Muscle layer of duodenum (tissue), 2 donors: Measurements from ENCODE around the gene ITGAL.

ENCODE experiments used
- H3K27ac ChIP-seq: one replicate; pipeline ENCODE4 v1.7.0; 2013; ENCODE audit warnings: mild to moderate bottlenecking, low read length
- H3K27me3 ChIP-seq: one replicate; pipeline ENCODE4 v1.7.0; 2013; ENCODE audit warnings: low read depth, mild to moderate bottlenecking, control low read depth, low read length
- H3K36me3 ChIP-seq, 2 donors: one replicate each; pipeline ENCODE4 v1.7.0; 2013; ENCODE audit warnings: low read length in 2 of 2, control low read depth in 1 of 2, mild to moderate bottlenecking in 1 of 2; ENCODE audit not compliant: insufficient read depth in 2 of 2, control insufficient read depth in 1 of 2
- H3K4me1 ChIP-seq, 2 donors: one replicate each; pipeline ENCODE4 v1.7.0; 2013; ENCODE audit warnings: low read length in 2 of 2, mild to moderate bottlenecking in 2 of 2, control low read depth in 1 of 2, moderate library complexity in 1 of 2; ENCODE audit not compliant: insufficient read depth in 2 of 2, control insufficient read depth in 1 of 2
- H3K4me3 ChIP-seq, 2 donors: one replicate each; pipeline ENCODE4 v1.7.0; 2013; ENCODE audit warnings: low read length in 2 of 2, low read depth in 1 of 2, mild to moderate bottlenecking in 1 of 2
- H3K9me3 ChIP-seq, 2 donors: one replicate each; pipeline ENCODE4 v1.7.0; 2013; ENCODE audit warnings: low read length in 2 of 2, control low read depth in 1 of 2, mild to moderate bottlenecking in 1 of 2; ENCODE audit not compliant: control insufficient read depth in 1 of 2
- donor health status: healthy.

ITGAL gene

GRCh38 chr16:30472328-30472942, at the start of gene ITGAL:
Gene ITGAL, plus strand, starts transcription at chr16:30472742. Its CDS starts 96 bp downstream, at chr16:30472838.
- H3K27ac ChIP-seq, result peak within 1 kb of the TSS; percentile 51
- H3K27me3 ChIP-seq, result no peaks in the 10 kb centered on the region
- H3K4me3 ChIP-seq, result peak within 1 kb of the TSS; percentile 2 to 37
- H3K9me3 ChIP-seq, result no peaks in the 10 kb centered on the region
- H3K36me3 ChIP-seq, result no peaks in the 10 kb centered on the region
- H3K4me1 ChIP-seq, result no peaks in the 10 kb centered on the region

- H3K27ac ChIP-seq, result no peak overlapping the region
- no peaks in the 10 kb centered on the region for H3K27me3 ChIP-seq
- H3K9me3 ChIP-seq, result no peaks in the 10 kb centered on the region
- H3K4me3 ChIP-seq, result no peak overlapping the region
- peaks cover 12 to 15% of the 10 kb centered on the region in 2 donors for H3K4me1 ChIP-seq
- peaks cover 15 to 17% of the 10 kb centered on the region in 2 donors for H3K36me3 ChIP-seq
Observed at GRCh38 chr16:30428055-30428454, 44.5 kb upstream of the ITGAL start.

GRCh38 chr16:30429418-30429677, 43.2 kb upstream of the ITGAL start:
- H3K9me3 ChIP-seq, result no peaks in the 10 kb centered on the region
- H3K27me3 ChIP-seq, result no peaks in the 10 kb centered on the region
- H3K4me3 ChIP-seq, result peak overlapping the region; percentile 83 to 87
- H3K27ac ChIP-seq, result peak overlapping the region; percentile 73
- H3K4me1 ChIP-seq, result peaks cover 12 to 15% of the 10 kb centered on the region in 2 donors
- peaks cover 4 to 8% of the 10 kb centered on the region in 2 donors for H3K36me3 ChIP-seq

GRCh38 chr16:30429678-30430427, 42.7 kb upstream of the ITGAL start, which contains the start of gene DCTPP1:
Gene DCTPP1, minus strand, starts transcription at chr16:30430030. Its CDS starts 50 bp downstream, at chr16:30429980.
- Histone ChIP-seq H3K36me3 (peaks cover 0 to 5% of the 10 kb centered on the region in 2 donors), H3K9me3 (no peaks in the 10 kb centered on the region), H3K27ac (peak within 1 kb of the TSS; percentile 73), H3K4me1 (peaks cover 12 to 15% of the 10 kb centered on the region in 2 donors), H3K27me3 (no peaks in the 10 kb centered on the region), H3K4me3 (peak within 1 kb of the TSS; percentile 83 to 87)

- H3K9me3 ChIP-seq, result no peaks in the 10 kb centered on the region
- peak overlapping the region; percentile 73 for H3K27ac ChIP-seq
- no peaks in the 10 kb centered on the region for H3K27me3 ChIP-seq
- peaks cover 12 to 15% of the 10 kb centered on the region in 2 donors for H3K4me1 ChIP-seq
- H3K36me3 ChIP-seq, result peaks cover 0 to 5% of the 10 kb centered on the region in 2 donors
- H3K4me3 ChIP-seq, result peak overlapping the region; percentile 83 to 87
Observed at GRCh38 chr16:30430428-30430970, 42.0 kb upstream of the ITGAL start.

GRCh38 chr16:30434852-30435251, 37.7 kb upstream of the ITGAL start:
- Histone ChIP-seq H3K4me1 (peaks cover 4 to 8% of the 10 kb centered on the region in 2 donors), H3K9me3 (no peaks in the 10 kb centered on the region), H3K4me3 (no peak overlapping the region), H3K36me3 (no peaks in the 10 kb centered on the region), H3K27ac (no peak overlapping the region), H3K27me3 (no peaks in the 10 kb centered on the region)

- H3K4me1 ChIP-seq, result no peaks in the 10 kb centered on the region
- H3K27me3 ChIP-seq, result no peaks in the 10 kb centered on the region
- no peak overlapping the region for H3K4me3 ChIP-seq
- H3K9me3 ChIP-seq, result no peaks in the 10 kb centered on the region
- no peak overlapping the region for H3K27ac ChIP-seq
- H3K36me3 ChIP-seq, result no peaks in the 10 kb centered on the region
Observed at GRCh38 chr16:30437511-30438046, 35.0 kb upstream of the ITGAL start.

GRCh38 chr16:30438835-30439234, 33.7 kb upstream of the ITGAL start:
- H3K36me3 ChIP-seq, result peaks cover 0 to 3% of the 10 kb centered on the region in 2 donors
- no peaks in the 10 kb centered on the region for H3K9me3 ChIP-seq

GRCh38 chr16:30439720-30440348, 32.7 kb upstream of the ITGAL start:
- H3K27ac ChIP-seq, result no peak overlapping the region
- H3K36me3 ChIP-seq, result peaks cover 0 to 3% of the 10 kb centered on the region in 2 donors
- H3K9me3 ChIP-seq, result no peaks in the 10 kb centered on the region
- H3K4me1 ChIP-seq, result peaks cover 8 to 9% of the 10 kb centered on the region in 2 donors
- no peak overlapping the region for H3K4me3 ChIP-seq
- no peaks in the 10 kb centered on the region for H3K27me3 ChIP-seq

More at GRCh38 chr16:30438835-30439234, 33.7 kb upstream of the ITGAL start:
- Histone ChIP-seq H3K27me3 (no peaks in the 10 kb centered on the region), H3K4me3 (no peak overlapping the region), H3K27ac (no peak overlapping the region), H3K4me1 (peaks cover 0 to 3% of the 10 kb centered on the region in 2 donors)

- Histone ChIP-seq H3K27ac (no peak overlapping the region), H3K4me1 (peaks cover 9 to 12% of the 10 kb centered on the region in 2 donors), H3K4me3 (peak overlapping the region in 1 of 2 donors; percentile 76), H3K9me3 (no peaks in the 10 kb centered on the region), H3K27me3 (no peaks in the 10 kb centered on the region), H3K36me3 (peaks cover 0 to 3% of the 10 kb centered on the region in 2 donors)
Observed at GRCh38 chr16:30443631-30444030, 28.9 kb upstream of the ITGAL start.
